Right lobe of liver (tissue), 6 donors: ENCODE results near the gene TUSC1. TPM values are rescaled to one million over a fixed set of nuclear protein-coding genes. Genes with fewer than 3 reads are reported as not detected.

Source experiments
- ATAC-seq, 4 donors: fragments of 200-7000 bp; cut with Tn5 transposase; one replicate each; pipeline ENCODE4 v1.9.1; 2020; ENCODE audit warnings: mild to moderate bottlenecking in 4 of 4, moderate library complexity in 4 of 4
- DNase-seq, 3 donors: peaks; one replicate each; pipeline ENCODE4 v3.0.0-alpha.2; 2020
- H3K27ac ChIP-seq, 3 donors: fragments of 200-600 bp; one replicate each; pipeline ENCODE4 v1.8.0; 2022
- H3K27me3 ChIP-seq, 2 donors: fragments of 200-600 bp; one replicate each; pipeline ENCODE4 v1.8.0; 2022
- H3K36me3 ChIP-seq, 4 donors: fragments of 200-600 bp; sonication (generic) in 1 of 4; one replicate each; pipeline versions ENCODE4 v1.5.1 to v1.8.0; 2017 to 2022; ENCODE audit warnings: control low read depth in 1 of 4
- H3K4me1 ChIP-seq, 4 donors: fragments of 200-600 bp; sonication (generic) in 1 of 4; one replicate each; pipeline versions ENCODE4 v1.5.1 to v1.8.0; 2017 to 2022; ENCODE audit warnings: control low read depth in 1 of 4
- H3K4me3 ChIP-seq, 3 donors: fragments of 200-600 bp; one replicate each; pipeline ENCODE4 v1.8.0; 2022
- H3K9me3 ChIP-seq, 4 donors: fragments of 200-600 bp; sonication (generic) in 1 of 4; one replicate each; pipeline versions ENCODE4 v1.5.1 to v1.8.0; 2017 to 2022; ENCODE audit warnings: control low read depth in 1 of 4
- CTCF ChIP-seq, 4 donors: fragments of 200-600 bp in 3 of 4; fragments of 450-650 bp in 1 of 4; IDR thresholded peaks; one replicate each; pipeline versions ENCODE4 v1.5.1 to v1.8.0; 2016 to 2022; ENCODE audit warnings: antibody characterized with exemption in 4 of 4, mild to moderate bottlenecking in 2 of 4
- POLR2A ChIP-seq: fragments of 450-650 bp; IDR thresholded peaks from one replicate; pipeline ENCODE4 v1.6.1; 2017; ENCODE audit warnings: antibody characterized with exemption, mild to moderate bottlenecking
- WGBS: methylation state at CpG from one replicate; pipeline ENCODE4 v1.1.6; 2018; ENCODE audit warnings: low coverage, low lambda C conversion rate; ENCODE audit not compliant: insufficient coverage; ENCODE audit errors: missing lambda C conversion rate; 5-methylcytosine and 5-hydroxymethylcytosine counted together
- intact Hi-C, 2 donors: fragments of 100-400 bp; cut with DNase I; formaldehyde crosslinking; loops; one replicate each; pipeline versions ENCODE4 v1.11.2 to v1.14.1; 2022
- total RNA-seq, 6 experiments: library from RNA; depleted of rRNA in 2 of 6; stranded (reverse); fragments of >200 nt in 2 of 6; fragmentation: NEBNext Ultra II Directional in 3 of 6; extraction: Animal tissue kit (Norgen Biotek cat#: 25700) in 3 of 6; gene quantifications; one replicate each; pipeline versions ENCODE4 v1.1.0 to v1.2.4, GENCODE V29; 2016 to 2023
- donor health status: DM: no; HTN: yes; CAD: no.
- donor health status: DM: no; HTN: no; CAD: no.
- donor health status: DM: no; HTN: no; CAD: no.
- donor health status: DM: no; HTN: yes; CAD: no.
- donor health status: DM: no; HTN: yes; CAD: no.

Gene TUSC1
- total RNA-seq, 6 experiments from 2014 or later = 4.0 to 8.8 (median 5.5) TPM

- ATAC-seq = no peak
- no peak for TF ChIP-seq POLR2A
- WGBS = 38% methylated on average over 2 of the region's 2 CpGs
- no peaks in the 10 kb centered on the region for H3K4me1 ChIP-seq
- H3K27me3 ChIP-seq = no peaks in the 10 kb centered on the region
- no peak for DNase-seq
- H3K36me3 ChIP-seq = no peaks in the 10 kb centered on the region
- intact Hi-C loops = no loop called here
- H3K27ac ChIP-seq = no peak overlapping the region
- H3K9me3 ChIP-seq = no peaks in the 10 kb centered on the region
- no peak overlapping the region for H3K4me3 ChIP-seq
Measured at GRCh38 chr9:25636026-25636425, 42.2 kb downstream of the TUSC1 start.

GRCh38 chr9:25629231-25629630 is 49.0 kb downstream of the TUSC1 start:
- H3K9me3 ChIP-seq = no peaks in the 10 kb centered on the region
- no peak overlapping the region for H3K27ac ChIP-seq
- 41% methylated on average over 3 of the region's 3 CpGs for WGBS
- DNase-seq = no peak
- intact Hi-C loops = no loop called here
- no peaks in the 10 kb centered on the region for H3K36me3 ChIP-seq
- no peak for ATAC-seq
- H3K4me3 ChIP-seq = no peak overlapping the region
- no peaks in the 10 kb centered on the region for H3K27me3 ChIP-seq
- TF ChIP-seq POLR2A (no peak), CTCF (IDR thresholded peaks at IDR 0.05) (no peak)
- H3K4me1 ChIP-seq = no peaks in the 10 kb centered on the region
